Measurements from ENCODE around the gene TAS1R2.
"Not testable (repeated sequence)": the region's sequence is repeated elsewhere in the genome, so short reads cannot be mapped to it uniquely, and the experiment has no call there.

The TAS1R2 gene

DNA sequence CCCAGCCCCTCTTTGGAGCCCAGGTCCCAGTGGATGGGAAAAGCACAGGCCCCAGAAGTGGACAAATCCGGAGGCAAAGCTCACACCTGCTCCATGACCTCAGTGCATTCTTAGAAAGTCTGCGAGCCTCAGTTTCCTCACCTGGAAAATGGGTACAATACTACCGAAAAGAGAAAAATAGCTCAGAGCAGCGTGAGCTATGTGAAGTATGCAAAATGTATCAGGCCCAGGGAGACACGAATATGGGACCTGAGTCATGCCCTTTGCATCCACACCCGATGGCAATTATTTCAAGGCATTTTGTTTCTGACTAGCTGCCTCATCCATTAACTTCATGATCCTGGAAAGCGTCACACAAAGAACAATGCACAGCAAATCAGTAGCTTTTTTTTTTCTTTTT is 33.7 kb upstream of the TAS1R2 start:
- no peaks in the 10 kb centered on the region for H3K9me3 ChIP-seq (ENCODE audit: low read length)
- no peak overlapping the region for H3K4me3 ChIP-seq (ENCODE audit: low read length)
- H3K27me3 ChIP-seq (ENCODE audit: insufficient read depth, low read length) = no peaks in the 10 kb centered on the region

DNA sequence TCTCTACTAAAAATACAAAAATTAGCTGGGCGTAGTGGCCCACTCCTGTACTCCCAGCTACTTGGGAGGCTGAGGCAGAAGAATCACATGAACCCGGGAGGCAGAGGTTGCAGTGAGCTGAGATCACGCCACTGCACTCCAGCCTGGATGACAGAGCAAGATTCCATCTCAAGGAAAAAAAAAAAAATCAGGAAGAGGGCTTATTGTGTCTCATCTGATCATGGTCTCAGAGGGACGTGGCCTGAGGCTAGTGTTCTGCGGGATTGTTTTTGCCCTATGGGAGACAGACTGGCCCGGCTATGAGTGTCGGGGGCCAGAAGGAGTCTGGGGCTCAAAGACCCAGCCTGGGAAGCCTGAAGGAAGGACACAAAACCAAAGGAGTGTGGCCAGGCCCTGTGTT is 32.4 kb upstream of the TAS1R2 start:
- H3K9me3 ChIP-seq (ENCODE audit: low read length); H3K27me3 ChIP-seq (ENCODE audit: insufficient read depth, low read length); H3K36me3 ChIP-seq (ENCODE audit: insufficient read depth, low read length); H3K4me3 ChIP-seq (ENCODE audit: low read length); H2AFZ ChIP-seq (ENCODE audit: low read depth, low read length); H3K4me1 ChIP-seq (ENCODE audit: insufficient read depth, low read length): not testable (repeated sequence)

More for the DNA sequence above, 33.7 kb upstream of the TAS1R2 start:
- no peaks in the 10 kb centered on the region for H3K4me1 ChIP-seq (ENCODE audit: insufficient read depth, low read length)
- H3K36me3 ChIP-seq (ENCODE audit: insufficient read depth, low read length) = no peaks in the 10 kb centered on the region
- H2AFZ ChIP-seq (ENCODE audit: low read depth, low read length) = no peak overlapping the region

DNA sequence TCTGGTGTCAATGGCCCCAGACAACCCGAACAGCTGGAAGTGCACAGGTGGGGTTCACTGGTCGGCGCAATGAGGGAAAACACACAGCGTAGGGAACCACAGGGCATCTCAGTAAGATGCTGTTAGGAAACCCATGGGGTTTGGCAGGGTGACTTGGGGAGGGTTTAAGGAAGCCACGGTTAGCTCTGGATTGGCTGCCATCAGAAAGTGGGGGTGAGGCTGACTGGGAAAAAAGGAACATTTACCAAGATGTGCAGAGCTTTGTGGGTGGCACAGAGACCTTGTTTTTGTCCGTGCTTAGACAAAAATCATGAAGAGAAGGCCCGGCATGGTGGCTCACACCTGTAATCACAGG is 31.9 kb upstream of the TAS1R2 start:
- no peaks in the 10 kb centered on the region for H3K4me1 ChIP-seq (ENCODE audit: insufficient read depth, low read length)

DNA sequence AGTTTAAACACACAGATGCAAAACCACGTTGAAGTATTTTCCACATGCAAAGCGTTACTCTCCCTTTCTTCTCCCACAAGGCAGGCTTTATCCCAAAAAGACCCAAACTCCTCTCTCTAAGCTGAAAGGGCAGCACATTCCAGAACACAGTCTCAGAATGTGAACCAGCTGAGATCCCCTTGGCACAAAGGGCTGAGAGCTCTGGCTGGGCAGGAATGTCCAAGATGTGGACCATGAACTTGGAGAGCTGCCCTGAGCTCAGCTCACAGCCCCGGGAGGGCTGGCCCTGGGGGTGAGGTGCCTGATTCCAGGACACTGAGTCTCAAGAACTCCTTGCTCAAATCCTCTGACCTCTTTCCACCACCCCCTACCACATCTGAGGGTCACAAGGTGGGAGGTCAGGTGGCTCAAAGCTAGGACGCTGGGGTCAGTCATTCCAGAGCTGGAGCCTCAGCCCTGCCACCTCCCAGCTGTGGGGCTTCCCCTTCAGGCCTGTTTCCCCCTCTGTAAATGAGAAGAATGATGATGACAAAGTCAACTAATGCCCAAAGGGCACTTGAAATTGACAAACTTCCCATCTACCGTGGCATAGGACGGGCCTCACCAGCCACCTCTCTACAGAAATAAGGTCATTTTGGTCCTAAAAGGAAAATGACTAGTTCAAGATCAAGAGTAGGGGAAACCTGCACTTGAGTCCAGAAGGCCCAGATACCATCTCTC is 31.4 kb upstream of the TAS1R2 start:
- Histone ChIP-seq H3K4me3 (ENCODE audit: low read length) (no peak overlapping the region), H3K27me3 (ENCODE audit: insufficient read depth, low read length) (no peaks in the 10 kb centered on the region), H2AFZ (ENCODE audit: low read depth, low read length) (no peak overlapping the region), H3K9me3 (ENCODE audit: low read length) (no peaks in the 10 kb centered on the region), H3K4me1 (ENCODE audit: insufficient read depth, low read length) (no peaks in the 10 kb centered on the region), H3K36me3 (ENCODE audit: insufficient read depth, low read length) (no peaks in the 10 kb centered on the region)

More for the DNA sequence above, 31.9 kb upstream of the TAS1R2 start:
- H2AFZ ChIP-seq (ENCODE audit: low read depth, low read length) = no peak overlapping the region
- no peak overlapping the region for H3K4me3 ChIP-seq (ENCODE audit: low read length)
- H3K9me3 ChIP-seq (ENCODE audit: low read length) = no peaks in the 10 kb centered on the region
- H3K27me3 ChIP-seq (ENCODE audit: insufficient read depth, low read length) = no peaks in the 10 kb centered on the region
- H3K36me3 ChIP-seq (ENCODE audit: insufficient read depth, low read length) = no peaks in the 10 kb centered on the region

DNA sequence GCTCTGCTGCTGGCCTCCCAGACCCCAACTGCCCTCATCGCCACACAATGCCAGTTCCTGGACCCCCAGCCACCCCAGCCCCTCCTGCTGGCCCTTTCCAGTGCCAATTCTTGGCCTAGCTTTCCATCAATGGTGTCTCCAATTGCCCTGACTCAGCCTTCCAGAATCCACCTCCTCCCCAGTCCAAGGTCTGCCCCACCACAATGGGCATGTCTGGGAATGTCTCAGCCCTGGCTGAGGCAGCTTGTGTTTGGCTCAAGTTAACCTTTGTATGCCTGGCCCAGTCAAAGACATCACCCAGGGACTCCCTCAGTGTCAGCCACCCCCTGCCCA is 26.5 kb upstream of the TAS1R2 start:
- Histone ChIP-seq H3K27me3 (ENCODE audit: insufficient read depth, low read length) (no peaks in the 10 kb centered on the region), H2AFZ (ENCODE audit: low read depth, low read length) (no peak overlapping the region), H3K4me3 (ENCODE audit: low read length) (no peak overlapping the region), H3K36me3 (ENCODE audit: insufficient read depth, low read length) (peaks cover 5% of the 10 kb centered on the region), H3K4me1 (ENCODE audit: insufficient read depth, low read length) (no peaks in the 10 kb centered on the region), H3K9me3 (ENCODE audit: low read length) (no peaks in the 10 kb centered on the region)

DNA sequence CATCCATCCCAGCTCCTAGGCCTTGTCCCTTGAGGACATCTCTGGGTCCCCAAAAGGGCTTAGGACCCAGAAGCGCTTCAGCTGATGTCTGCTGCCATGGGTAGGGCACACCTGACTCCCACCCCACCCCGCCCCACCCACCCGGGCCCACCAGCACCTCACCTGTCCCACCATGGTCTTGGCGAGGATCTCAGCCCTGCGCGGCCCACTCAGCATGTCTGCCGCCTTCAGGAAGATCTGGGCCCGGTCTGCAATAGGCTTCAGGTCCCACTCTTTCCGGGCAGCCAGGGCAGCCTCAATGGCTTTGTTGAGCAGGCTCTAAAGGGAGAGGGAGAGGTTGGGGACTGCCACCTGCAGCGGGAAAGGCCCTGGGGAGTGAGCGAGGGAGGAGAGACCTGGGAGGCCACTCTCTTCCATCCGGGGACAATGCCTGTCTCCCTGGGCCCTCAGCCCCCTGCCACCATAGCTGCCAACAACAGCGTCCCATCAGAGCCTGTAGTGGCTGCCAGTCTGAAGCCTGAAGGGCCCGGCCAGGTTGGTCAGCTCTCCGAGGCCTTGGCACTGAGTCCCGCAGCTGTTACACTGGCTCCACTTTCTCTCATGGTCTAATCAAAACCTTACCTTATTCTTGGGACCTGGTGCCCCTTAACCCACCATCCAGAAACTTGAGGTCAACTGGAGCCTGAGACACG is 26.0 kb upstream of the TAS1R2 start:
- no peak overlapping the region for H3K4me3 ChIP-seq (ENCODE audit: low read length)
- no peaks in the 10 kb centered on the region for H3K9me3 ChIP-seq (ENCODE audit: low read length)
- no peaks in the 10 kb centered on the region for H3K4me1 ChIP-seq (ENCODE audit: insufficient read depth, low read length)
- no peaks in the 10 kb centered on the region for H3K27me3 ChIP-seq (ENCODE audit: insufficient read depth, low read length)
- H3K36me3 ChIP-seq (ENCODE audit: insufficient read depth, low read length) = peaks cover 5% of the 10 kb centered on the region
- H2AFZ ChIP-seq (ENCODE audit: low read depth, low read length) = no peak overlapping the region

DNA sequence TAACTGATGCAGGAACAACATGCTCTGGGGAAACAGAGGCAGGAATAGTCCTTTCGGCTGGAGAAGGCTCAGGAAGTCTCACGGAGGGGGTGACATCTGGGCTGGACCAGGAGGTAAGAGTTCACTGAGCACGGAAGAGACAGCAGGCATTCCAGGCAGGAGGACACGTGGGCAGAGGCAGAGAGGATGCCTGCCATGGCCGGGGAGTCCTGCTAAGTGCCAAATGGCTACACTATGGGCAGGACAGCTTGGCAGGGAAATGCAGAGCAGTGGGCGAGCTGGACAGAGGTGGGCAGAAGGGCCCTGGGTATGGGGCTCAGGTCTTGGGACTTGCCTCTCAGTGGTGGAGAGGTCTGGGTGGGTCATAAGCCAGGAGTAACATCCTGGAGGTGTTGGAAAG is 25.3 kb upstream of the TAS1R2 start:
- no peaks in the 10 kb centered on the region for H3K27me3 ChIP-seq (ENCODE audit: insufficient read depth, low read length)
- H3K36me3 ChIP-seq (ENCODE audit: insufficient read depth, low read length) = peaks cover 5% of the 10 kb centered on the region
- no peak overlapping the region for H3K4me3 ChIP-seq (ENCODE audit: low read length)
- H3K9me3 ChIP-seq (ENCODE audit: low read length) = no peaks in the 10 kb centered on the region
- H2AFZ ChIP-seq (ENCODE audit: low read depth, low read length) = no peak overlapping the region
- H3K4me1 ChIP-seq (ENCODE audit: insufficient read depth, low read length) = peaks cover 4% of the 10 kb centered on the region

DNA sequence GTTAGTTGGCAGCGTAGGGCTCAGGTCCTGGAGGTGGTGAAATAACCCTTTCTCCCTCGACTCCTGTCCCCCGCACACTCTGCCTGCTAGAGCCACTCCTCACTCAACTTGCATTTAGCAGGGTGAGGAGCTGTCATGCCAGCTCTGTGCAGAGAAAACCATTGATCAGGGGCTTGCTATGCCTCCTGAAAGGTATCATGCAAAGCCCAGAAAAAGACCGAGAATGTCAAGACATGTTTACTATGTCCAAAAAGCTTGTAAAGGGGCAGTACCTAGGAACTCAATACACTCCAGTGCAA is 24.9 kb upstream of the TAS1R2 start:
- H3K4me3 ChIP-seq (ENCODE audit: low read length) = no peak overlapping the region
- peaks cover 5% of the 10 kb centered on the region for H3K36me3 ChIP-seq (ENCODE audit: insufficient read depth, low read length)
- H2AFZ ChIP-seq (ENCODE audit: low read depth, low read length) = no peak overlapping the region
- no peaks in the 10 kb centered on the region for H3K27me3 ChIP-seq (ENCODE audit: insufficient read depth, low read length)
- peaks cover 6% of the 10 kb centered on the region for H3K4me1 ChIP-seq (ENCODE audit: insufficient read depth, low read length)
- H3K9me3 ChIP-seq (ENCODE audit: low read length) = no peaks in the 10 kb centered on the region

DNA sequence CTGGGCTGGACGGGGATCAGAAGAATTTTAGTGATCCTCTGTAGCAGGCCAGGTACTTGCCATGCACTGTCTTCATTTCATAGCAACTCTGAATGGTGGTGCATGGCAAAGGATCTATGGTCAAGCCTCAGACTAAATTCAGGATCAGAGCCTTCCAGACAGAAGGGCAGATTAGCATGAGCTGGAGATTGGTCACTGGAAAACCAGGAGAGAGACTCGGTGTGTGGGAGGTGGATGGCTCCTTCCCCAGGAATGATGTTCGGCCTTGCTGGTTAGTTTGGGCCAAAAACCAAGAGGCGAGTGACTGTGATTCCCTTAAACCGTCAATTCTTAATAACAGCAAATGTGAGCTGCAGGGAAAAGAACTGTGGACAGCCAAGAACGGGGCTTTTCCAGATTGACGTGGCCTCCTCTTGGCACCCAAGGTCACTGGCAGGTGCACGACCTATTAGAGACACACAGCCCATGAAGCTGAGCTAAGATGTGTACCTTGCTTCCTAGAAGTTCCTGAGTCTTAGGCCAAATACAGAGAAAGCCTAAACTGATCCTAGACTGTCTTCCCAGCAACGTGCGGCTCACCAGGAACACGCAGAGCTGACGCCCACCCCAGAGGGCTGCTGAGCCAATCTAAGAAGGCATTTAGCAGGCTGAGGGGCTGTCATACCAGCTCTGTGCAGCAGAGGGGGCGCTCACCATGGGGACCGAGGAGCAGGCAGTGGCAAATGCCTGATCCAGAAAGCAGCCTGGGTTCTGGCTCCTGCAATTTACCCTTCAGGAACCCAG is 24.4 kb upstream of the TAS1R2 start:
- Histone ChIP-seq H3K4me1 (ENCODE audit: insufficient read depth, low read length) (peaks cover 6% of the 10 kb centered on the region), H3K4me3 (ENCODE audit: low read length) (no peak overlapping the region), H3K9me3 (ENCODE audit: low read length) (no peaks in the 10 kb centered on the region), H3K36me3 (ENCODE audit: insufficient read depth, low read length) (peaks cover 5% of the 10 kb centered on the region), H2AFZ (ENCODE audit: low read depth, low read length) (no peak overlapping the region), H3K27me3 (ENCODE audit: insufficient read depth, low read length) (no peaks in the 10 kb centered on the region)

DNA sequence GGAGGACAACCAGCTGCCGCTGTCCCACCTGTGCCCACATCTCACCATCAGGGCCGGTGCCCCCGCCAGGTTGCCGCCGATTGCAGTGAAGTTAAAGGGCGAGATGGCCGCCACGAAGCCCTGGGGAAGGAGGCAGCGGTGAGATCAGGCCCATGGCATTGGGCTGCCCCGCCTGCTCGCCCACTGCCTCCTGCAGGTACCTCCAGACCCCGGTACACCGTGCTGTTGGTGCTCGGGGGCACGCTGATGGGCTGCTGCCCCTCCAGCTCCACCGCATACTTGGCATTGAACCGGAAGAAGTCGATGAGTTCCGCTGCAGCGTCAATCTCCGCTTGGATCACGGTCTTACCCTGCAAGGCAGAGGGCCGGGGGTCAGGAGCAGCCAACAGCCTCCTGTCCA is 23.6 kb upstream of the TAS1R2 start:
- no peaks in the 10 kb centered on the region for H3K27me3 ChIP-seq (ENCODE audit: insufficient read depth, low read length)
- H3K4me3 ChIP-seq (ENCODE audit: low read length) = no peak overlapping the region
- no peaks in the 10 kb centered on the region for H3K9me3 ChIP-seq (ENCODE audit: low read length)

DNA sequence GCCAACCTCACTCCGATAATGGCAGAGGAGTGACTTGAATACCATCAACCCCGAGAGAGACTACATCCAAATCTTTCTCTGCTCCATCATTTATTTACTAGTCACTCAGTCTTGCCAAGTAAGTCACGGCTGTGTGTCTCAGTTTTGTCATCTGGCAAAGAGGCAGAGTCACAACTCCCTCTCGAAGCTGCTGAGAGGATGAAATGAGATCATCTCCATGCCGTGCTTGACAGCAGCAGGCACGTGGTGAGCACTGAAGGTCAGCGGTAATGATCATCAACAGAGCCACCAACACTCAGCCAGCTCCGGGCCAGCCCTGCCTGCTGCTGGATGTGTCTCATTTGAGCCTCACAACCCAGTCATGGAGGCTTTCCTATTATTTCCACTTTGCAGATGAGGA is 23.0 kb upstream of the TAS1R2 start:
- H2AFZ ChIP-seq (ENCODE audit: low read depth, low read length) = no peak overlapping the region
- no peaks in the 10 kb centered on the region for H3K9me3 ChIP-seq (ENCODE audit: low read length)
- H3K36me3 ChIP-seq (ENCODE audit: insufficient read depth, low read length) = peaks cover 5% of the 10 kb centered on the region
- H3K27me3 ChIP-seq (ENCODE audit: insufficient read depth, low read length) = no peaks in the 10 kb centered on the region
- no peak overlapping the region for H3K4me3 ChIP-seq (ENCODE audit: low read length)
- H3K4me1 ChIP-seq (ENCODE audit: insufficient read depth, low read length) = peaks cover 6% of the 10 kb centered on the region

More for the DNA sequence above, 23.6 kb upstream of the TAS1R2 start:
- Histone ChIP-seq H2AFZ (ENCODE audit: low read depth, low read length) (no peak overlapping the region), H3K4me1 (ENCODE audit: insufficient read depth, low read length) (peaks cover 6% of the 10 kb centered on the region), H3K36me3 (ENCODE audit: insufficient read depth, low read length) (peaks cover 5% of the 10 kb centered on the region)

DNA sequence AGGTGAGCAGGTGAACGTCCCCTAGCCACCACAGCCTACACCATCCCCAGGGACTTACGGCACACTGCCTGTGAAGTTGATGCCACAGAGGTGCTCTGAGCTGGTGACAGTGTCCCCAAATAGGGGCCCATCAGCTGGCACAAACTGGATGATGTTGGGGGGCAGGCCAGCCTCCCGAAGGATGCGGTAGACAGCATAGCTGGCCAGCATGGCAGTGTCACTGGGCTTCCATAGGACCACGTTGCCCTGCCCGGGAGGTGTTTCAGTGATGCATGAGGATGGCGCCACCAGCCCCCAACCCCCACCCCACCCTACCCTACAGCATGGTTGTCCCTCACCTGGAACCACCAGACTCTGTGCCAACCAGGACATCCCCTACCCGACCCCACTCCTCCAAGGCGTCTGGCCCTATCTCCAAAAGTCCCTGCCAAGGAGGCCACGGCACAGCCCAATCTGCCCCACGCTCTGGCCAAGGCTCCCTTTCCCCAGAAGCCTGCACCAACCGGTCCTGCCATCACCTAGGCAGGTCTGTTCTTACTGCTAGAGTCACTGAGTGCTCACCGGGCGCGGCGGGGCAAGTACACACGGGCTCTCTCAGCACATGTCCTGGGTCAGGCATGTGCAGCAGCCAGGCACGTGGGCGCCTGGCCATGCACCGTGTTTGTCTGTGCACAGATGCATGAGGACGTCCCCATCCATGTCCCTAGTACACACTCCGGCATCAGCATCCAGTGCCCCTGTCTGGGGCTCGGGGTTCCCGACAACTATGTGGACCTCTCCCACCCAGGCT is 22.4 kb upstream of the TAS1R2 start:
- Histone ChIP-seq H3K4me1 (ENCODE audit: insufficient read depth, low read length) (peaks cover 6% of the 10 kb centered on the region), H3K27me3 (ENCODE audit: insufficient read depth, low read length) (no peaks in the 10 kb centered on the region), H3K36me3 (ENCODE audit: insufficient read depth, low read length) (peaks cover 5% of the 10 kb centered on the region), H2AFZ (ENCODE audit: low read depth, low read length) (no peak overlapping the region), H3K9me3 (ENCODE audit: low read length) (no peaks in the 10 kb centered on the region), H3K4me3 (ENCODE audit: low read length) (no peak overlapping the region)

DNA sequence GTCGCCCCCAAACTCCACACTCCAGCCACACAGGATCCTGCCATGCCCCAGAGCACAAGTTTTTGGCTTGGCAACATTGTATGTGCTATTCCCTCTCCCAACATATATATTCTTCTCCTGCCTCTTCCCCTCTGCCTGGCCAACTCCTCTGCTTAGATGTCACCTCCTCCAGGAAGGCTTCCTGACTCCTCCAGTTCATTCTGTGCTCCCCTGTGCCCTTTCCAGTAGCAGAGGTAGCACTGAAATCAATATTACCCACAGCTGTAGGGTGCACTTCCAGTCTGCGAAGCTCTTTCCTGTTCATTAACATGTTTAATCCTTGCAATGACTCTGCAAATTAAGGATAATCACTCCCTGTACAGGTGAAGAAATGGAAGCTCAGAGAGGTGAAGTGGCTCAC is 21.7 kb upstream of the TAS1R2 start:
- Histone ChIP-seq H3K4me3 (ENCODE audit: low read length) (no peak overlapping the region), H3K27me3 (ENCODE audit: insufficient read depth, low read length) (no peaks in the 10 kb centered on the region), H3K9me3 (ENCODE audit: low read length) (no peaks in the 10 kb centered on the region), H2AFZ (ENCODE audit: low read depth, low read length) (no peak overlapping the region), H3K36me3 (ENCODE audit: insufficient read depth, low read length) (peaks cover 5% of the 10 kb centered on the region), H3K4me1 (ENCODE audit: insufficient read depth, low read length) (peaks cover 6% of the 10 kb centered on the region)

Data from neuron (in vitro differentiated cells).